Fibroblast of lung (primary cell): ENCODE data around the gene HIGD2A.

Experiments used
- CTCF ChIP-seq, 2 donors: IDR thresholded peaks in 1 of 2; conservative IDR thresholded peaks in 1 of 2; 1 replicate in 1 of 2; 2 replicates in 1 of 2; pipeline ENCODE4 v1.5.1; 2011 to 2012; ENCODE audit warnings: low read length in 2 of 2, control low read depth in 1 of 2, inconsistent platforms in 1 of 2, low read depth in 1 of 2, mild to moderate bottlenecking in 1 of 2
- EZH2 ChIP-seq: IDR thresholded peaks from 2 replicates; pipeline ENCODE4 v1.5.1; 2012; ENCODE audit warnings: low read length, control low read depth, mild to moderate bottlenecking; ENCODE audit errors: missing control alignments

GRCh38 chr5:176381423-176381822 is 7.1 kb upstream of the HIGD2A start:
- TF ChIP-seq CTCF (conservative IDR thresholded peaks at IDR 0.05 in 1 of 2, IDR thresholded peaks at IDR 0.05 in 1 of 2; ENCODE audit: low read depth in 1 of 2, low read length in 2 of 2) (no peak), EZH2 (no peak)
